Stimulated activated CD4-positive, alpha-beta T cell treated with anti-CD3 and anti-CD28 coated beads, Interleukin-4, amount 100 ng/mL, for 48 hours (primary cell): Measurements from ENCODE around the gene KRTAP16-1.
"Not testable (repeated sequence)": the region's sequence is repeated elsewhere in the genome, so short reads cannot be mapped to it uniquely, and the experiment has no call there.

Experiments
- DNase-seq, 2 donors: peaks; one replicate each; pipeline ENCODE4 v3.0.0-alpha.2; 2020; ENCODE audit warnings: low read depth in 2 of 2

Gene KRTAP16-1

GRCh38 chr17:41301916-41302901 lies 6.9 kb downstream of the KRTAP16-1 start, which contains the start of gene KRTAP29-1:
TSS of gene KRTAP29-1 (minus strand) at chr17:41302851. CDS start at chr17:41302851, 0 bp downstream.
- DNase-seq = no peak

DNA sequence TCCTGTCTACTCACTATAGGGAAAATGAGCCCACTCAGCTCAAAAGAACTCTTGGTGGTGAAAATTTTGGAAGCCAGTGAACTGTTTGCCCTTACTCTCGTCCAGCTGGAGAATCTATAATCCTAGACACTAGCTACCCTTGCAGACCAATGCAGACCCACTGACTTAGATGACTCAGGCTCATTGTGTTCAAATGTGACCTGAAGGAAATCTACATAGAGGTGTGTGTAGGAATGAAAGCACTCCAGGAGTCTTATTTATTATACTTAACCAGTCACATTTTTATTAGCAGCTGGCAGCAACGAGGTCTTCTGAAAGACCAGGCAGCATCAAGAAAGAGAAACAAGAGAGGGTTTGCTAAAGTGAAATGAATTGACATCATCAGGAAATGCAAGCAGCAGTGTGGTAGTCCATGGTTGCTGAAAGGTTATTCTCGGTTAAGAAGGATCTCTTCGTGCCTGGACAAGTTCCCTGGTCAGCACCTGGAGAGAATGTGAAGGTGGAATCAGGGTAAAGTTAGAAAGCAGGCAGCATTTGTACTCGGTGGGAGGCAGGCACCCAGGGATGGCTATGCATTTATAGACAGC lies 7.8 kb downstream of the KRTAP16-1 start:
- no peak for DNase-seq

GRCh38 chr17:41298458-41299135 lies 10.5 kb downstream of the KRTAP16-1 start:
- no peak for DNase-seq

DNA sequence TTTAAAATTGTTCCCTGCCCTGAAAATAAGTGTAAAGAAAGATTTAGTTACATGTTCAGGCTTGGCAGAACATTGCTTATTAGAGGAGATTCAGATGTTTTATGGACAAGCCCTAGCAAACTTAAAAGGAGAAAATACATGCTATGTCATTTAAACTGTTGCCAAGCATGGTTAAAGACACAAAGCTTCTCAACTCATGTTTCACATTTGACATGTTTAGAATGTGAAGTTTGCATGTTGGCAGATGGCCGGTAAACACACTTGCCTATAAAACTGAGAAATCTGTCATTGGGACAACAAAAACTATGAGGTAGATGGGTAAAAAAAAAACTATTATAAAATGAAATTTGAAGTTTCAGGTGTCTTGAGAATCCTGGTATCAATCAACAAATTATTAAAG lies 12.3 kb downstream of the KRTAP16-1 start:
- DNase-seq = no peak

DNA sequence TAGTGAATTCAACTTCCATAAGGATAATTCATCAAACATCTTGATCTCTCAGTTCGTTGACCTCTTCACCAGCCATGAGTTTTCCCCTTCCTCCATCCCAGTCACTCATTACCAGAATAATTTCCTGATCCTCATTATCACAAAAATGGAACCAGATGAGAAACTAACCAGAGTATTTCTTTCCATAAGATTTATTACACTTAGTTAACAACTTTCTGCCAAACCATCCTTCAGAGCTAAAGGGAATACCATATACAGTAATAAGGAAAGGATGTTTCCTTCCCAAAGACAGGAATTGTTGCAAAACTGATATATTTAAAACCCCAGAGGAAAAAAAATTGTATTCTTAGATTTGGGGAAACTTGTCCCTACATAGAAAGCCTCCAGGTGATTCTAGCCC lies 15.1 kb downstream of the KRTAP16-1 start:
- DNase-seq = no peak

DNA sequence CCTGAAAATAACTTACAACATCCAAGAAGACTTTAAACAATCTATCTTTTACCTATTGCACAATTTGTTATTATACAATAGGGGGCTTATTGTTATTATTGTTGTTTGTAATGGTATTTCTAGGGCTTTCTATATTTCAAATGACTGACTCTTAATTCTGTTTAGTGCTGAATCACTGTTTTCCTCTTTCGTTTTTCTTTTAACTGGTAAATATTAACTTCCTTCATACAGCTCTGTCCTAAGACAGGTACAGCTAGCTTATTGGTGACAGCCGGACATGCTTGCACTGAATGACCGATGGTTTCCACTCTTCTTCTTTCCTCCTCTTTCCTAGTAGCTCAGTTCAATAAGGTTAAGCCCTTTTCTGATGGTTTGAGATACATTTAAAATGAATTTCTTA lies 22.1 kb downstream of the KRTAP16-1 start:
- DNase-seq = no peak

DNA sequence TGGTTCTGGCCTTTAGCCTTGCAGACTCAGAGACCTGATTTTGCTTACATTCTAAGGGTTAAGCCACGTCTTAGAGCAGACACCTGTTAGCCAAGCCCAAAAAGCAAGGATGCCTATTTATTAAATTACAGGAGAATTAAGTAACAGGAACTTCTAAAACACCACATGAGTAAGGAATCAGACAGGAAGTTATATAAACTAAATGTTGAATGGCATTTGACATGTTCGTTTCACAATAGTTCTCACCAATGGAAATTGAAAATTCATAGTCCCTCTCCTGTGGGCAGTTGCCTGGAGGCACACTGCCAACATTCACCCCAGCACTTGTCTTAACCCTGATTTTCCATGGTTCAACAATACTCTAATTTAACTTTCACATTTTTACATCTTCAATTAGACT lies 24.6 kb downstream of the KRTAP16-1 start:
- no peak for DNase-seq

DNA sequence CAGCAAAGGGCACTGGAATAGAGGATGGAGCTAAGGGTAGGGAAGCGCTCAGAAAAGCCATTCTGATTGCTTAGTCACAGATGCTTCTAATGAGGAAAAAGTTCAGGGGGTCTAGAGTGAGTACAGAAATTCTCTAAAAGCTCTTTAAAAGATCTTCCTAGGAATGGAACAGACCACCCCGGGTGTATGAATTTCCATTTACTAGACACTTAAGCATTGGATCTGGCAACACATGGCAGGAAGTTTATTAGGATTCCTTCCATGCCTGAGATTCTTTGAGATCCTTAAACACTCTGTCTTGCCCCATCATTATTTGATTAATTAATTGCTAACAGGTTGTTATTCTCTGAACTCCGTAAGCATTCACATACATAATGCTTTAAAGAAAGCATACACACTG lies 25.1 kb downstream of the KRTAP16-1 start:
- DNase-seq = no peak

- DNase-seq = no peak
Observed at GRCh38 chr17:41278176-41278955, 30.7 kb downstream of the KRTAP16-1 start.

DNA sequence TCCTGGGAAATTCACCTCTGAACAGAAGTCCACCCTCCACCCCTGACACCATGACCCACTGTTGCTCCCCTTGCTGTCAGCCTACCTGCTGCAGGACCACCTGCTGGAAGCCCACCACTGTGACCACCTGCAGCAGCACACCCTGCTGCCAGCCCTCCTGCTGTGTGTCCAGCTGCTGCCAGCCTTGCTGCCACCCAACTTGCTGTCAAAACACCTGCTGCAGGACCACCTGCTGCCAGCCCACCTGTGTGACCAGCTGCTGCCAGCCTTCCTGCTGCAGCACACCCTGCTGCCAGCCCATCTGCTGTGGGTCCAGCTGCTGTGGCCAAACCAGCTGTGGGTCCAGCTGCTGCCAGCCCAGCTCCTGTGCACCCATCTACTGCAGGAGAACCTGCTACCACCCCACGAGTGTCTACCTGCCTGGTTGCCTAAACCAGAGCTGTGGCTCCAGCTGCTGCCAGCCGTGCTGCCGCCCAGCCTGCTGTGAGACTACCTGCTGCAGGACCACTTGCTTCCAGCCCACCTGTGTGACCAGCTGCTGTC lies 33.4 kb downstream of the KRTAP16-1 start, which contains the start of gene KRTAP9-7:
Gene KRTAP9-7 (plus strand): TSS at position 51 of the 543 bp plus-strand sequence. CDS start 0 bp downstream, at position 51.
- DNase-seq = not testable (repeated sequence)

GRCh38 chr17:41271858-41272257 lies 37.3 kb downstream of the KRTAP16-1 start:
- no peak for DNase-seq

- DNase-seq = not testable (repeated sequence)
Observed at GRCh38 chr17:41271323-41271722, 37.8 kb downstream of the KRTAP16-1 start.

DNA sequence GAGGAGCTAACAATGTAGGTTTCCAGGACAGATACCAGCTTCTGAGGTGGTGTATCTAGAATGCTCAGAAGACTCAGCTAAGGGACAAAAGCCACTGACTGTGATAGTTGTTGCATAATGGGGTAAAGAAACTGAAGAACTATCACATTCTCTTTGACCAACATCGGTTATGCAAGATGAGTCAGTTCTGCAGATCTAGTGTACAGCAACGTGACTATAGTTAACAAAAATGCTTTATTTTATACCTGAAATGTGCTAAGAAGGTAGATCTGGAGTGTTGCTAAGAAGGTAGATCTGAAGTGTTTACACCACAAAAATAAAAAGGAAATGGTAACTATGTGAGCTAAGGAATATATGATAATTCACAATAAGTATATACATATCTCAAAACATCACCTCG lies 41.4 kb downstream of the KRTAP16-1 start:
- no peak for DNase-seq

GRCh38 chr17:41265078-41265477 lies 44.0 kb downstream of the KRTAP16-1 start, which contains the start of gene KRTAP9-6:
TSS of gene KRTAP9-6 (plus strand) at chr17:41265378. CDS start at chr17:41265378, 0 bp downstream.
- DNase-seq = no peak

- DNase-seq = no peak
Observed at GRCh38 chr17:41264599-41264998, 44.5 kb downstream of the KRTAP16-1 start.

DNA sequence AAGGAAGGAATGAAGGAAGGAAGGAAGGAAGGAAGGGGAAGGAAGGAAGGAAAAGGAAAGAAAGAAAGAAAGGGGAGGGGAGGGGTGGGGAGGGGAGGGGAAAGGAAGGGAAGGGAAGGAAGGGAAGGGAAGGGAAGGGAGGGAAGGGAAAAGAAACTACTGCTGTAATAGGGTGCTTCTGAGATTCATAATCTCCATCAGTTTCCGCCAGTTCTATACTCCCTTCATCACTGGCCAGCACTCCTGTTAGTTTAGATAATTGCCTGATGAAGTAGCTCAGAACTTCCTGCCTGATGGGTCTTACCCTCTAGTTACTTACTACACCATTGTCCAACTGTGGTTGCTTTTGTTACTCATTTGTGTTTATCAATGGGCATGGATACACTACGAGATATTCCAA lies 45.9 kb downstream of the KRTAP16-1 start:
- no peak for DNase-seq

DNA sequence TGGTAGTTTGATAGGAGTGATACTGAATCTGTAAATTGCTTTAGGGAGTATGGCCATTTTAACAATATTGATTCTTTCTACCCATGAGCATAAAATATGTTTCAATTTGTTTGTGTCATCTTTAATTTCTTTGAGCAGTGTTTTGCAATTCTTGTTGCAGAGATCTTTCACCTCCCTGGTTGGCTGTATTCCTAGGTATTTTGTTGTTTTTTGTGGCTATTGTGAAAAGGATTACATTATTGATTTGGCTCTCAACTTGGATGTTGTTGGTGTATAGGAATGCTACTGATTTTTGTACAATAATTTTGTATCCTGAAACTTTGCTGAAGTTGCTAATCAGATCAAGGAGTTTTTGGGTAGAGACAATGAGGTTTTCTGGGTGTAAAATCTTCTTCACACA lies 50.7 kb downstream of the KRTAP16-1 start:
- no peak for DNase-seq
